GM12874 (cell line): ENCODE measurements around the gene MMP14.

ENCODE experiments used
- CTCF ChIP-seq: IDR thresholded peaks from 2 replicates; pipeline ENCODE4 v1.5.1; 2011; ENCODE audit warnings: low read depth, mild to moderate bottlenecking, control low read depth, low read length, moderate library complexity; ENCODE audit not compliant: insufficient read depth

MMP14 gene

GRCh38 chr14:22836301-22837113, at the start of gene MMP14:
Gene MMP14, plus strand, starts transcription at chr14:22836585. Its CDS starts 233 bp downstream, at chr14:22836818.
- no peak for TF ChIP-seq CTCF

- no peak for TF ChIP-seq CTCF
Measured at GRCh38 chr14:22786685-22787084, 49.7 kb upstream of the MMP14 start.

GRCh38 chr14:22791301-22791700, 45.1 kb upstream of the MMP14 start:
- TF ChIP-seq CTCF = no peak

- no peak for TF ChIP-seq CTCF
Measured at GRCh38 chr14:22792158-22792557, 44.2 kb upstream of the MMP14 start.

- no peak for TF ChIP-seq CTCF
Measured at GRCh38 chr14:22793976-22794375, 42.4 kb upstream of the MMP14 start.

GRCh38 chr14:22794551-22794951, 41.8 kb upstream of the MMP14 start:
- TF ChIP-seq CTCF = no peak

GRCh38 chr14:22796087-22796707, 40.2 kb upstream of the MMP14 start:
- no peak for TF ChIP-seq CTCF
